Measurements from ENCODE around the gene MLPH.

- no peak for TF ChIP-seq CTCF (IDR thresholded peaks at IDR 0.05)
- TF ChIP-seq POLR2A (IDR thresholded peaks at IDR 0.05): no peak
Measured at GRCh38 chr2:237483018-237483731, 3.9 kb upstream of the MLPH start.
